Tibial nerve (tissue), 3 donors: ENCODE measurements around the gene TMEM185B.

Source experiments
- POLR2A ChIP-seq, 2 donors: fragments of 450-650 bp; IDR thresholded peaks; one replicate each; pipeline ENCODE4 v1.6.1; 2017; ENCODE audit warnings: antibody characterized with exemption in 2 of 2, mild to moderate bottlenecking in 2 of 2, moderate library complexity in 2 of 2
- TF ChIP-seq, protein P1 (sequence below), 5 experiments: fragments of 200-600 bp in 3 of 5; fragments of 450-650 bp in 2 of 5; sonication (generic) in 3 of 5; IDR thresholded peaks; one replicate each; pipeline ENCODE4 v1.5.1; 2016 to 2019; ENCODE audit warnings: antibody characterized with exemption in 5 of 5, mild to moderate bottlenecking in 3 of 5, moderate library complexity in 2 of 5

GRCh38 chr2:120204417-120204816 lies 18.8 kb downstream of the TMEM185B start:
- TF ChIP-seq POLR2A (IDR thresholded peaks at IDR 0.05), result no peak
- TF ChIP-seq, protein P1, sequence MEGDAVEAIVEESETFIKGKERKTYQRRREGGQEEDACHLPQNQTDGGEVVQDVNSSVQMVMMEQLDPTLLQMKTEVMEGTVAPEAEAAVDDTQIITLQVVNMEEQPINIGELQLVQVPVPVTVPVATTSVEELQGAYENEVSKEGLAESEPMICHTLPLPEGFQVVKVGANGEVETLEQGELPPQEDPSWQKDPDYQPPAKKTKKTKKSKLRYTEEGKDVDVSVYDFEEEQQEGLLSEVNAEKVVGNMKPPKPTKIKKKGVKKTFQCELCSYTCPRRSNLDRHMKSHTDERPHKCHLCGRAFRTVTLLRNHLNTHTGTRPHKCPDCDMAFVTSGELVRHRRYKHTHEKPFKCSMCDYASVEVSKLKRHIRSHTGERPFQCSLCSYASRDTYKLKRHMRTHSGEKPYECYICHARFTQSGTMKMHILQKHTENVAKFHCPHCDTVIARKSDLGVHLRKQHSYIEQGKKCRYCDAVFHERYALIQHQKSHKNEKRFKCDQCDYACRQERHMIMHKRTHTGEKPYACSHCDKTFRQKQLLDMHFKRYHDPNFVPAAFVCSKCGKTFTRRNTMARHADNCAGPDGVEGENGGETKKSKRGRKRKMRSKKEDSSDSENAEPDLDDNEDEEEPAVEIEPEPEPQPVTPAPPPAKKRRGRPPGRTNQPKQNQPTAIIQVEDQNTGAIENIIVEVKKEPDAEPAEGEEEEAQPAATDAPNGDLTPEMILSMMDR (IDR thresholded peaks at IDR 0.05), result no peak
